HCT116 (cell line): ENCODE measurements around the gene MYLK. TPM values are rescaled to one million over a fixed set of nuclear protein-coding genes. Genes with fewer than 3 reads are reported as not detected.

Source experiments
- ATAC-seq: fragments of 200-7000 bp; cut with Tn5 transposase; 2 replicates; pipeline ENCODE4 v1.9.1; 2020; ENCODE audit warnings: mild to moderate bottlenecking, moderate library complexity
- BruUV-seq: library from RNA; stranded (reverse); fragments of 400-500 nt; replicated peaks from 2 replicates; lab custom pipeline; 2021; lab: Mats Ljungman, UMichigan
- CTCF ChIA-PET: fragments of 300-600 bp; sonication (Branson Sonifier 250); formaldehyde crosslinking; loops from one replicate; lab custom pipeline; 2021; ENCODE audit warnings: antibody characterized with exemption; lab: Charles Lee
- POLR2A ChIA-PET: fragments of 300-600, 350-600 bp; sonication (Branson Sonifier 250); formaldehyde crosslinking; loops from one replicate; lab custom pipeline; 2021; ENCODE audit warnings: antibody characterized with exemption; lab: Charles Lee
- RAD21 ChIA-PET, 2 experiments: fragments of 300-600 bp; sonication (Branson Sonifier 250); formaldehyde crosslinking; loops; one replicate each; lab custom pipeline; 2023; ENCODE audit warnings: low total read pairs in 2 of 2; ENCODE audit not compliant: uncharacterized antibody in 2 of 2, unreplicated experiment in 2 of 2, low non-redundant PET in 1 of 2; lab: Charles Lee
- DNase-seq: peaks from one replicate; pipeline ENCODE4 v3.0.0-alpha.2; 2010; ENCODE audit warnings: low read depth, low spot score
- H2AFZ ChIP-seq: fragments of 200-600 bp; shearing (Covaris generic), sonication (generic); 2 replicates; pipeline ENCODE4 v1.6.1; 2017; ENCODE audit warnings: low read depth, mixed run types, mixed read lengths, antibody characterized with exemption, low read length; ENCODE audit not compliant: poor library complexity, severe bottlenecking
- H3K27ac ChIP-seq: 2 replicates; pipeline ENCODE4 v1.5.1; 2012; ENCODE audit warnings: low read depth, low read length
- H3K27me3 ChIP-seq: fragments of 200-600 bp; sonication (generic); 2 replicates; pipeline ENCODE4 v1.6.1; 2016; ENCODE audit warnings: mixed run types, low read length, mixed read lengths; ENCODE audit not compliant: insufficient read depth
- H3K36me3 ChIP-seq, 2 experiments: fragments of 200-500 bp in 1 of 2; fragments of 200-600 bp in 1 of 2; sonication (Bioruptor generic) in 1 of 2; sonication (generic) in 1 of 2; 2 replicates each; pipeline versions ENCODE4 v1.5.1 to v1.6.1; 2014 to 2016; ENCODE audit warnings: low read length in 2 of 2, inconsistent platforms in 1 of 2, mixed read lengths in 1 of 2, mixed run types in 1 of 2; ENCODE audit not compliant: insufficient read depth in 2 of 2, control insufficient read depth in 1 of 2
- H3K4me1 ChIP-seq, 2 experiments: fragments of 200-600 bp in 1 of 2; sonication (generic) in 1 of 2; 2 replicates each; pipeline versions ENCODE4 v1.5.1 to v1.6.1; 2012 to 2017; ENCODE audit warnings: low read length in 2 of 2, inconsistent platforms in 1 of 2, mild to moderate bottlenecking in 1 of 2, mixed read lengths in 1 of 2, mixed run types in 1 of 2, moderate library complexity in 1 of 2; ENCODE audit not compliant: insufficient read depth in 2 of 2, control insufficient read depth in 1 of 2
- H3K4me2 ChIP-seq: fragments of 200-600 bp; sonication (generic); 2 replicates; pipeline ENCODE4 v1.6.1; 2017; ENCODE audit warnings: mixed run types, low read length, mixed read lengths
- H3K4me3 ChIP-seq, 2 experiments: fragments of 200-600 bp in 1 of 2; sonication (generic) in 1 of 2; replicated peaks in 1 of 2; 2 replicates each; pipeline ENCODE4 v1.5.1; 2011 to 2016; ENCODE audit warnings: low read length in 2 of 2, control low read depth in 1 of 2, low read depth in 1 of 2, mild to moderate bottlenecking in 1 of 2, mixed read lengths in 1 of 2, mixed run types in 1 of 2
- H3K79me2 ChIP-seq: fragments of 200-600 bp; sonication (generic); 2 replicates; pipeline ENCODE4 v1.6.1; 2017; ENCODE audit warnings: mild to moderate bottlenecking, mixed run types, low read length, moderate library complexity, mixed read lengths; ENCODE audit not compliant: insufficient read depth
- H3K9ac ChIP-seq: fragments of 200-600 bp; sonication (generic); 2 replicates; pipeline ENCODE4 v1.6.1; 2016; ENCODE audit warnings: low read length, mixed read lengths
- H3K9me2 ChIP-seq: fragments of 200-600 bp; sonication (generic), shearing (Covaris generic); 2 replicates; pipeline ENCODE4 v1.6.1; 2017; ENCODE audit warnings: mixed run types, mild to moderate bottlenecking, moderate library complexity; ENCODE audit not compliant: insufficient read depth
- H3K9me3 ChIP-seq, 2 experiments: fragments of 200-500 bp in 1 of 2; fragments of 200-600 bp in 1 of 2; sonication (Bioruptor generic) in 1 of 2; sonication (generic) in 1 of 2; 2 replicates each; pipeline ENCODE4 v1.6.1; 2014 to 2017; ENCODE audit warnings: low read length in 2 of 2, mixed read lengths in 2 of 2, inconsistent platforms in 1 of 2, low read depth in 1 of 2, mild to moderate bottlenecking in 1 of 2, mixed run types in 1 of 2, moderate library complexity in 1 of 2; ENCODE audit not compliant: control insufficient read depth in 1 of 2, insufficient read depth in 1 of 2
- H4K20me1 ChIP-seq: fragments of 200-600 bp; sonication (generic), shearing (Covaris generic); 2 replicates; pipeline ENCODE4 v1.6.1; 2017; ENCODE audit warnings: mixed run types, mild to moderate bottlenecking, moderate library complexity; ENCODE audit not compliant: insufficient read depth
- CBX3 ChIP-seq: IDR thresholded peaks from 2 replicates; pipeline ENCODE4 v1.6.1; 2012; ENCODE audit warnings: low read depth
- EGR1 ChIP-seq: IDR thresholded peaks from 2 replicates; pipeline ENCODE4 v1.6.1; 2012; ENCODE audit warnings: low read depth
- ELF1 ChIP-seq: IDR thresholded peaks from 2 replicates; pipeline ENCODE4 v1.6.1; 2012; ENCODE audit warnings: low read depth, borderline replicate concordance
- EZH2 ChIP-seq: fragments of 200-600 bp; sonication (generic); IDR thresholded peaks from 2 replicates; pipeline ENCODE4 v1.6.1; 2017; ENCODE audit warnings: antibody characterized with exemption, mixed run types
- FOSL1 ChIP-seq: IDR thresholded peaks from 2 replicates; pipeline ENCODE4 v1.6.1; 2012; ENCODE audit warnings: low read depth
- JUND ChIP-seq: IDR thresholded peaks from 2 replicates; pipeline ENCODE4 v1.6.1; 2012
- MAX ChIP-seq: IDR thresholded peaks from 2 replicates; pipeline ENCODE4 v1.6.1; 2012
- REST ChIP-seq: IDR thresholded peaks from 2 replicates; pipeline ENCODE4 v1.6.1; 2012; ENCODE audit warnings: low read depth
- SIN3A ChIP-seq: IDR thresholded peaks from 2 replicates; pipeline ENCODE4 v1.6.1; 2012; ENCODE audit warnings: low read depth
- SRF ChIP-seq: IDR thresholded peaks from 2 replicates; pipeline ENCODE4 v1.6.1; 2012; ENCODE audit warnings: low read depth
- TCF7L2 ChIP-seq: IDR thresholded peaks from 2 replicates; pipeline ENCODE4 v1.7.0; 2011; ENCODE audit warnings: borderline replicate concordance, inconsistent platforms; ENCODE audit not compliant: insufficient read depth, insufficient read length; ENCODE audit errors: extremely low read depth
- YY1 ChIP-seq: IDR thresholded peaks from 2 replicates; pipeline ENCODE4 v1.6.1; 2011; ENCODE audit warnings: low read length, low read depth, moderate library complexity, mild to moderate bottlenecking; ENCODE audit not compliant: insufficient replicate concordance; ENCODE audit errors: extremely low read depth
- ZFX ChIP-seq: fragments of 450-650 bp; IDR thresholded peaks from 2 replicates; pipeline ENCODE4 v1.6.1; 2017
- intact Hi-C: fragments of 100-400 bp; cut with micrococcal nuclease; formaldehyde crosslinking; loops from 2 replicates; pipeline ENCODE4 v1.10.0; 2022
- total RNA-seq: library from RNA; stranded (reverse); gene quantifications from one replicate; pipeline ENCODE4 v1.2.1, GENCODE V29; 2021; ENCODE audit not compliant: unreplicated experiment
- TF ChIP-seq, protein P1 (sequence below), 3 experiments: fragments of 200-600 bp in 1 of 3; sonication (generic) in 1 of 3; IDR thresholded peaks in 2 of 3; conservative IDR thresholded peaks in 1 of 3; 2 replicates each; pipeline ENCODE4 v1.5.1; 2012 to 2017; ENCODE audit warnings: low read depth in 2 of 3, low read length in 2 of 3, antibody characterized with exemption in 1 of 3, borderline replicate concordance in 1 of 3, control low read depth in 1 of 3, mild to moderate bottlenecking in 1 of 3, mixed read lengths in 1 of 3, mixed run types in 1 of 3, moderate library complexity in 1 of 3; ENCODE audit not compliant: insufficient read depth in 1 of 3

The MYLK gene
- total RNA-seq, 1 experiment from 2014 or later: 3.8 TPM

GRCh38 chr3:123800362-123800682, 83.8 kb downstream of the MYLK start:
- Histone ChIP-seq H2AFZ (no peak overlapping the region), H4K20me1 (no peaks in the 10 kb centered on the region), H3K9me2 (no peaks in the 10 kb centered on the region), H3K27me3 (no peaks in the 10 kb centered on the region), H3K27ac (no peak overlapping the region), H3K79me2 (no peaks in the 10 kb centered on the region), H3K4me1 (no peaks in the 10 kb centered on the region), H3K9me3 (no peaks in the 10 kb centered on the region), H3K4me2 (no peak overlapping the region), H3K36me3 (no peaks in the 10 kb centered on the region), H3K4me3 (no peak overlapping the region), H3K9ac (no peak overlapping the region)
- POLR2A ChIA-PET: no interaction called here
- intact Hi-C loops: no loop called here
- TF ChIP-seq FOSL1 (no peak), REST (no peak), JUND (no peak), SRF (no peak), EZH2 (no peak), ELF1 (no peak), TCF7L2 (no peak), CBX3 (no peak), EGR1 (no peak), SIN3A (no peak), MAX (no peak), YY1 (no peak), ZFX (no peak)
- TF ChIP-seq, protein P1, sequence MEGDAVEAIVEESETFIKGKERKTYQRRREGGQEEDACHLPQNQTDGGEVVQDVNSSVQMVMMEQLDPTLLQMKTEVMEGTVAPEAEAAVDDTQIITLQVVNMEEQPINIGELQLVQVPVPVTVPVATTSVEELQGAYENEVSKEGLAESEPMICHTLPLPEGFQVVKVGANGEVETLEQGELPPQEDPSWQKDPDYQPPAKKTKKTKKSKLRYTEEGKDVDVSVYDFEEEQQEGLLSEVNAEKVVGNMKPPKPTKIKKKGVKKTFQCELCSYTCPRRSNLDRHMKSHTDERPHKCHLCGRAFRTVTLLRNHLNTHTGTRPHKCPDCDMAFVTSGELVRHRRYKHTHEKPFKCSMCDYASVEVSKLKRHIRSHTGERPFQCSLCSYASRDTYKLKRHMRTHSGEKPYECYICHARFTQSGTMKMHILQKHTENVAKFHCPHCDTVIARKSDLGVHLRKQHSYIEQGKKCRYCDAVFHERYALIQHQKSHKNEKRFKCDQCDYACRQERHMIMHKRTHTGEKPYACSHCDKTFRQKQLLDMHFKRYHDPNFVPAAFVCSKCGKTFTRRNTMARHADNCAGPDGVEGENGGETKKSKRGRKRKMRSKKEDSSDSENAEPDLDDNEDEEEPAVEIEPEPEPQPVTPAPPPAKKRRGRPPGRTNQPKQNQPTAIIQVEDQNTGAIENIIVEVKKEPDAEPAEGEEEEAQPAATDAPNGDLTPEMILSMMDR (IDR thresholded peaks at IDR 0.05 in 2 of 3, conservative IDR thresholded peaks at IDR 0.05 in 1 of 3; ENCODE audit: borderline replicate concordance in 1 of 3, insufficient read depth in 1 of 3, low read depth in 2 of 3, low read length in 2 of 3): no peak
- ATAC-seq: no peak
- no peak for DNase-seq
- BruUV-seq: no TSS peak
- RAD21 ChIA-PET: no interaction called here
- CTCF ChIA-PET: no interaction called here
